Hematopoietic multipotent progenitor cell treated with erythropoietin and hydrocortisone succinate and interleukin-3 and kit ligand, for 15 days (in vitro differentiated cells): ENCODE results near the gene CENPB.
"Not testable (repeated sequence)": the region's sequence is repeated elsewhere in the genome, so short reads cannot be mapped to it uniquely, and the experiment has no call there.

Experiments used
- DNase-seq: peaks from one replicate; pipeline ENCODE4 v3.0.0-alpha.2; 2015; ENCODE audit warnings: low spot score

CENPB gene

DNA sequence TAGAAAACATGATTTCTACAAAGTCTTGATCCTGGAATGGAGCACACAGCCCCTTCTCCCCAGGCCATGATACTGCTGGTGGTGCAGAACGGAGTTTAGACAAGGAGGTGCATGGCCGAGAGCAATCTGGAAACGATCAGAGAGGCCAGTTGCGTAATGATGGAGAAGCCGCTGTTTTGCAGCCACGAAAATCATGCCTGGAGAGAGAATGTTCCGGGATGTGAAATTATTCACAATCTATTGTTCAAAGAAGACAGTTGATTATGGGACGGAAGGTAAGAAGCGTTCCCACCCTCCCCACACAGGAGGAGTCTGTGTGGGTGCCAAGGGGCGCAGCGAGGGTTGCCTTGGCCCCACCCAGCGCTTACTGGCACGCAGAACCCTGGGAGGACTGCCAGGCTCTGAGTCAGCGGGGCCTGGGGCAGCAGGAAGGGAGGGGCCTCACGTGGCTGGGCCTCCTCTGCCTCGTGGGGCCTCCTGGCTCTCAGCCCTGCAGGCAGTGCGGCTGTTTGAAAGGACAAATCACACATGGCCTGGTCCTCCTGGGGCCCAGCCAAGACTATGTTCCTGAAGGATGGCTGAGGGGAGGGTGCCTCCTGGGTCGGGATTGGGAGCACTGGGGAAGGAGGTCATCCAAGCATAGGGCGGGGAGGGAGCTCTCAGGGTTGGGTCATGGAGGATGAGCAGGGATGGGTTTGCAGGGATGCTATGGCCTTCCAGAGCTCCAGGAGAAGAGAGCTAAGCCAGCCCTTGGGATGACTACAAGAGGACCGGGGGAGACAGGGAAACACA, 25.1 kb upstream of the CENPB start:
- DNase-seq = peak; percentile 96

GRCh38 chr20:3808544-3808943, 22.0 kb upstream of the CENPB start:
- no peak for DNase-seq

DNA sequence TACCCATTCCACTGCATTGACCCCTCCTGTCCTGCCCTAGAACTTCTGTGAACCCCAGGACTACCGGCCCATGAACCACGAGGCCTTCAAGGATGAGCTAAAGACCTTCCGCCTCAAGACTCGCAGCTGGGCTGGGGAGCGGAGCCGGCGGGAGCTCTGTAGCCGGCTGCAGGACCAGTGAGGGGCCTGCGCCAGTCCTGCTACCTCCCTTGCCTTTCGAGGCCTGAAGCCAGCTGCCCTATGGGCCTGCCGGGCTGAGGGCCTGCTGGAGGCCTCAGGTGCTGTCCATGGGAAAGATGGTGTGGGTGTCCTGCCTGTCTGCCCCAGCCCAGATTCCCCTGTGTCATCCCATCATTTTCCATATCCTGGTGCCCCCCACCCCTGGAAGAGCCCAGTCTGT, 18.2 kb upstream of the CENPB start:
- no peak for DNase-seq

DNA sequence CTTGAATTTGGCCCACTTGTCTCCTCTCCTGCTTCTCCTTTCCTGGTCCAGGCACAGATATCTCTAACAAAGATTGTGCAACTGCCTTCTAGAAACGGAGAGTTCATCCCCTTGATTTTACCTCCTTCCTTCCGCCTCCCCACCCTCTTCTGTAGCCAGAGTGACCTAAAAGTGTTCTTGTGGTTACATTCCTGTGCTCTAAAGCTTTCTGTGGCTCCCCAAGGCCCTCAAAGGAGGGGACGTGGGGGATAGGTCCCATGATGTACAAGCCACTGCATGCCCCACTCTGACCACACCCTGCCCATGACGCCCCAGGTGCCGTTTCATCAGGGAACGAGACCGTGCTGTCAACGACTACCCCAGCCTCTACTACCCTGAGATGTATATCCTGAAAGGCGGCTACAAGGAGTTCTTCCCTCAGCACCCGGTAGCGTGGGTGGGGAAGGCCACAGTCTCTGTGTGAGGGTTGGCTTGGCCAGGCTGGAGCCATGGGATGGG, 17.8 kb upstream of the CENPB start:
- no peak for DNase-seq

GRCh38 chr20:3803854-3804253, 17.3 kb upstream of the CENPB start:
- DNase-seq = no peak

- DNase-seq = no peak
Measured at GRCh38 chr20:3803289-3803688, 16.7 kb upstream of the CENPB start.

- no peak for DNase-seq
Measured at GRCh38 chr20:3802524-3803239, 16.1 kb upstream of the CENPB start.

DNA sequence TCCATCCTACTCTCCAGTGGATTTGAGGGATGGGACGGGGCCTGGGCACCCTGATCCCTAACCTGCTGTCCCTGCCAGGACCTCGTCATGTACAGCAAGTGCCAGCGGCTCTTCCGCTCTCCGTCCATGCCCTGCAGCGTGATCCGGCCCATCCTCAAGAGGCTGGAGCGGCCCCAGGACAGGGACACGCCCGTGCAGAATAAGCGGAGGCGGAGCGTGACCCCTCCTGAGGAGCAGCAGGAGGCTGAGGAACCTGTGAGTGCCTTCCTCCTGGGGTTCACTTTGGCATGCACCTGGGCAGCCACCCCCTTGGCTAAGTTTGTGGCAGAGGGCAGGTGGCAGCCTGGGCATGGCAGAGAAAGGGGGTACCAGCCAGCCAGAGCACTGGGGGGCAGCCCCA, 15.3 kb upstream of the CENPB start:
- DNase-seq = no peak

DNA sequence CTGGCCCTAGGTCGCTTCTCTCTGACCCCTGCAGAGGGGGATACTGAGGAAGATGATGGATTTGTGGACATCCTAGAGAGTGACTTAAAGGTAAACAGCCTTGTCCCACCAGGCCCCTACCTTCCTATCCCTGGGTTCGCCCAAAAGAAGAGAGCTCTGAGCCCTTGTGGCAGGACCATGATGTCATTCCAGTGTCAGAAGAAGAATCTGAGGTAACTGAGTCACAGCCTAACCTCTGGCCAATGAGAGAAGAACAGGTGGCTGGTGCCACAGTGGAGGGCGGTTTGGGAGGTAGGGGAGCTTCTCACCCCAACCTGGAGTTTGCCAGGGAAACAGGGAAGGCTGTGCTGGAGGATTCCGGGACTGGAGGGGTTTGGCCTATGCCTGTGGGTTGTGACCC, 14.8 kb upstream of the CENPB start:
- DNase-seq = no peak

DNA sequence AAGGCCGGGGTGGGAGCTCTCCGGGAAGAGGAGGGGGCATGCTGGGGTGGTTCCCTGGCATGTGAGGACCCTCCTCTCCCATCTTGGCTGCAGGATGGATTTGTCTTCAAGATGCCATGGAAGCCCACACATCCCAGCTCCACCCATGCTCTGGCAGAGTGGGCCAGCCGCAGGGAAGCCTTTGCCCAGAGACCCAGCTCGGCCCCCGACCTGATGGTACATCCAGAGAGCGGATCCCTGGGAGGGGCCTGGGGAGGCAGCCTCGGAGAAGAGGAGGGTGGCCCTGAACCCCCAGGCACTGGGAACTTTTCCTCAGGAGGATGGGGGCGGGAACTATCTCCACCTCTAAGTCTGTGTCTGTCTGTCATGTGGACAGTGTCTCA, 14.3 kb upstream of the CENPB start:
- no peak for DNase-seq

DNA sequence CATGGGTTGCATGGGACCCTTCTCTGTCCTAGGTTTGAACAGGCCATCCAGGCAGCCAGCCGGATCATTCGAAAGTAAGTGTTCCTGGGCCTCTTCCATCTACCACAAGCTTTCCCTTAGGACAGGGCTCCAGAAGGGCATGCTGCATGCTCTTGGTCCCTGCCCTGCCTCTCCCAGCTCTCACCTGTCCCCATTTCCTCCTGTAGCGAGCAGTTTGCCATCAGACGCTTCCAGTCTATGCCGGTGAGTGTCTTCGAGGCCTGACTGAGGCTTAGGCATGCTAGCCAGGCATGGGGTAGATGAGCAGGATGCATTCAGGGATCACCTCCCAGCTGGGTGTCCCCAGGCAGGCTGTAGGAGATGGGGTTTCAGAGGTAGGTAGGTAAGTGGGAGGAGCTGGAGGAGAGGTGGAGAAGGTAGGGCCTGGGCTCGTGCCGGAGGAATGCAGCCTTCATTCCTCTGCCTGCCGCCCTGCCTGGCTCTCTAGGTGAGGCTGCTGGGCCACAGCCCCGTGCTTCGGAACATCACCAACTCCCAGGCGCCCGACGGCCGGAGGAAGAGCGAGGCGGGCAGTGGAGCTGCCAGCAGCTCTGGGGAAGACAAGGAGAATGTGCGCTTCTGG, 13.8 kb upstream of the CENPB start:
- DNase-seq = no peak

DNA sequence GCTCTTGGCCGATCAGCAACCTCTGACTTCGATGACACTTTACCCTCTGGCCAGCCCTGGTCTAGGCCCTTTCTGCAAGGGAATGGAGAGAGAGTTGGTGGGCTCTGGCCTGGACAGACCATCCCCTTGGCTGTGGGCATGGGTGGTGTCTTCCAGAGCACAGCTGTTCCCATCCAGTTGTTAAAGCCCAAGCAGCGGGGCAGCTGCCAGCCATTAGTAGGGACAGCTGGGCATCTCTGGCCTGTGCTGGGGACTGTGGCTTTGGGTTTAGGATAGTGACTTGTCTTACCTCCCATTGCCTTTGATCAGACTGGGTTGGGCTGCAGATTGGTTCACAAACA, 12.3 kb upstream of the CENPB start:
- no peak for DNase-seq

GRCh38 chr20:3798373-3798768, 11.8 kb upstream of the CENPB start:
- no peak for DNase-seq

DNA sequence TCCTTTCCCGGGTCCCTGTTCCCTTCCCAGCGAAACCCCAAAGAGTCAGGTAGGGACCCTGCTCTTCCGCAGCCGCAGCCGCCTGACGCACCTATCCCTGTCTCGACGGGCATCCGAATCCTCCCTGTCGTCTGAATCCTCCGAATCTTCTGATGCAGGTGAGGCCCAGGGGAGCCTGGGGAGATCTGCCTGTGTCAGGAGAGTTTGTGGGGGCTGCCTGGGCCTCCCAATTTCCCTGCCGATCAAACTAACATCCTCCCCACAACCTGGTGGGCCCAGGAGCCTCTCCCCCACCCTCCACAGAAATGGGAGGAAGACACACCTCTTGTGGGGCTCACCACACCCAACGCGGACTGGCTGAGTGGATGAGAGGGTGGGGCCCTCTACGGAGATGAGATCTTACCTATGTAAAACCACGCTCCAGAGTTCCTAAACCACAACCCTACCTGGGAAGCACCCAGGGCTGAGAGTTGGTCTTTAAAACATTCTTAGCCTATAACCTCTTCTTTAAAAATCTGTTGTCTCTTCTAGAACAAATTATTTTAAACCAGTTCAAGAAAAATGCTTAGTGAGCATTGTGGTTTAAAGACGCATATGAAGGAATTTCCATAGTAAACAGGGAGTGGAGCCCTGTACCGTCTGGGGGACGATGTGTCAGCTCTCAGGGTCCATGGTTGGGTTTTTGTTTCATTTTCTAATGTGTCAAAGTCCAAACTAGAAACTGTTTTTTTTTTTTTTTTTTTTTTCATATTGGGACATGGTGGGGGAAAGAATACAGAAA, 11.2 kb upstream of the CENPB start:
- DNase-seq = peak; percentile 48

DNA sequence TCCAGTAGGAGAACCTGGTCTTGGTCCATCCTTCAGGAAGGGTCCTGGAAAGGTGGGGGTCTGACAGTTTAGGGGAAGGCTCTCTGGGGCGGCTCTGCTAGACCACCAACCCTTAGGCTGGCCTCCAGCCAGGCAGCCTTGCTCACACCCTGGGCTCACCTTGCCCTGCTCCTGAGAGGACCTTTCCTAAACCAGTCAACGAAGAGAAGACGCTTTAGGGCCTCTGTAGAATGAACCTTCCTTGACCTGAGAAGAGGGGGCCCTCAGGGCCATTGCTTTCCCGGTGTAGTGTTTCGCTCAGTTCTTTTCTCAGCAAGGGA, 10.6 kb upstream of the CENPB start:
- DNase-seq = no peak

- no peak for DNase-seq
Measured at GRCh38 chr20:3796477-3797225, 10.1 kb upstream of the CENPB start.

DNA sequence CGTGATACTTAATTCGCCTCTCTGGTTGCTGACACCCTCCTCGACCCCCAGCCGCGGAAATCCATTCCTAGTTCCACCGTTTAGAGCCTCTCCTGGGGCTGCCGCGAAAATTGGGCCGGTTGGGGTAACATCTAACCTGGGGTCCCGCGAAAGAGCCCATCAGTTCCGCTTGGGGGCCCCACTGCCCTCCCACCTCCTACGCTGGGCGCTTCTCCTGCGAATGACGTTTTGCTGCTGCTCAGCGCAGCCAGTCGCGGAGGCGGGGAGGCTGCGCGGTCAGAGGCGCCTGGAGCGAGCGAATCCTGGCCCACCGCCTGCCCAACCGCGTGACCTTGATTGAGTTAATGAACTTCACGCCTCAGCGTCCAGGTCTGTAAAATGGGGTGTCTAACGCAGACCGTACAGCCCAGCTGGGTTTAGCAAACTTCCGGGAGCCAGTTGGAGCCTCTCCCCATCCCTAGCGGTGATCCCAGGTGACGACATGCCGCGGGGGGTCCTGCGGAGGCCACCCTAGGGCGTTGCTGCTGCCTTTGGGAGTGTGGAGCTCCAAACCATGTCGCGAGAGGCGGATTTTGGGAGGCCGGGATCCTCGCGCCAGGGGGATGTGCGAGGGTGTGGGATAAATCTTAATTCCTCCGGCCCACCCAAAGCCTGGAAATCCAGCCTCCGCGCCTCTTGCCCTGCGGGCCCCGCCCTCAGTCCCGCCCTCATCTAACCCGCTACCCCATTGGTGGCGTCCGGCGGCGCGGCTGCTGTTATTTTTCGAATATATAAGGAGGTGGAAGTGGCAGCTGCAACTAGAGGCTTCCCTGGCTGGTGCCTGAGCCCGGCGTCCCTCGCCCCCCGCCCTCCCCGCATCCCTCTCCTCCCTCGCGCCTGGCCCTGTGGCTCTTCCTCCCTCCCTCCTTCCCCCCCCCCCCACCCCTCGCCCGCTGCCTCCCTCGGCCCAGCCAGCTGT, 9.2 kb upstream of the CENPB start, which contains the start of gene CDC25B:
TSS of gene CDC25B (plus strand) at position 800 of the 958 bp plus-strand sequence. CDS start 222 bp downstream, outside the sequence.
- DNase-seq = peak; percentile 85

- DNase-seq = no peak
Measured at GRCh38 chr20:3794701-3795420, 8.3 kb upstream of the CENPB start.

DNA sequence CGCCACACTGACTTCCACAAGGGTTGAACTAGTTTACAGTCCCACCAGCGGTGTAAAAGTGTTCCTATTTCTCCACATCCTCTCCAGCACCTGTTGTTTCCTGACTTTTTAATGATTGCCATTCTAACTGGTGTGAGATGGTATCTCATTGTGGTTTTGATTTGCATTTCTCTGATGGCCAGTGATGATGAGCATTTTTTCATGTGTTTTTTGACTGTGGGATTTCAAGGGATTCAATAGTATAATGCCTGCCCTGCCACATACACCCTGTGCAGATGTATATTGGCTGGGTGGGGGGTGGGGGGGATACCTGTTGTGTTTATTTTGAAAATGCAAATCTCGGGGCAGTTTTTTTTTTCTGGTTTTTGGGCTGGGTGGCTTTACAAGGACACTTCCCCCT, 7.6 kb upstream of the CENPB start:
- not testable (repeated sequence) for DNase-seq

GRCh38 chr20:3789201-3789600, 2.7 kb upstream of the CENPB start:
- DNase-seq = not testable (repeated sequence)
